H1 (cell line): Measurements from ENCODE around the gene UBR7. TPM values are rescaled to one million over a fixed set of nuclear protein-coding genes. Genes with fewer than 3 reads are reported as not detected.

Experiments used
- BCL11A ChIP-seq, 2 experiments: IDR thresholded peaks; one replicate each; pipeline ENCODE4 v1.6.1; 2011; ENCODE audit warnings: low read depth in 2 of 2, low read length in 2 of 2, mild to moderate bottlenecking in 2 of 2
- CTCF ChIP-seq, 3 experiments: IDR thresholded peaks; 1 replicate in 2 of 3; 2 replicates in 1 of 3; pipeline versions ENCODE4 v1.5.1 to v1.6.1; 2011; ENCODE audit warnings: low read length in 3 of 3, mild to moderate bottlenecking in 3 of 3, inconsistent platforms in 2 of 3, low read depth in 1 of 3, moderate library complexity in 1 of 3; ENCODE audit not compliant: insufficient read depth in 1 of 3; ENCODE audit errors: control extremely low read depth in 1 of 3
- HDAC2 ChIP-seq, 2 experiments: fragments of 300-600 bp in 1 of 2; sonication (generic) in 1 of 2; IDR thresholded peaks; 2 replicates each; pipeline ENCODE4 v1.6.1; 2011 to 2012; ENCODE audit warnings: low read depth in 2 of 2, low read length in 2 of 2, mild to moderate bottlenecking in 2 of 2, moderate library complexity in 2 of 2, borderline replicate concordance in 1 of 2, inconsistent platforms in 1 of 2
- SUZ12 ChIP-seq: fragments of 200-600 bp; sonication (generic); IDR thresholded peaks from 2 replicates; pipeline ENCODE4 v1.6.1; 2012; ENCODE audit warnings: mild to moderate bottlenecking, inconsistent platforms, low read length, moderate library complexity, mixed read lengths
- polyA plus RNA-seq, 7 experiments: library from polyadenylated mRNA; depleted of rRNA in 3 of 7; stranded (reverse) in 5 of 7; unstranded in 2 of 7; fragments of >200 nt in 5 of 7; fragments of 200-250 nt in 2 of 7; gene quantifications; 1 replicate in 5 of 7; 2 replicates in 1 of 7; 4 replicates in 1 of 7; pipeline versions ENCODE4 v1.2.1 to v1.2.3, GENCODE V29; 2011 to 2013; ENCODE audit warnings: missing spikeins in 2 of 7, mixed read lengths in 2 of 7
- total RNA-seq: library from RNA; stranded (reverse); fragmentation: NEBNext Ultra II Directional; extraction: Animal tissue kit (Norgen Biotek cat#: 25700); gene quantifications from 2 replicates; pipeline ENCODE4 v1.2.1, GENCODE V29; 2021
- TF ChIP-seq, protein P1 (sequence below): fragments of 300-600 bp; sonication (generic); IDR thresholded peaks from 2 replicates; pipeline ENCODE4 v1.7.1; 2012; ENCODE audit warnings: low read length, moderate library complexity, mild to moderate bottlenecking, inconsistent platforms; ENCODE audit not compliant: insufficient replicate concordance
- TF ChIP-seq, protein P2 (sequence below): IDR thresholded peaks from 2 replicates; pipeline ENCODE4 v1.6.1; 2011; ENCODE audit warnings: low read depth, mild to moderate bottlenecking, low read length; ENCODE audit not compliant: insufficient read depth

Gene UBR7
- total and polyA plus RNA-seq, 2 of the 8 experiments (the other 6 are each of a cell fraction or from before 2014, with no cell fraction given) = 20.1 to 28.4 TPM

DNA sequence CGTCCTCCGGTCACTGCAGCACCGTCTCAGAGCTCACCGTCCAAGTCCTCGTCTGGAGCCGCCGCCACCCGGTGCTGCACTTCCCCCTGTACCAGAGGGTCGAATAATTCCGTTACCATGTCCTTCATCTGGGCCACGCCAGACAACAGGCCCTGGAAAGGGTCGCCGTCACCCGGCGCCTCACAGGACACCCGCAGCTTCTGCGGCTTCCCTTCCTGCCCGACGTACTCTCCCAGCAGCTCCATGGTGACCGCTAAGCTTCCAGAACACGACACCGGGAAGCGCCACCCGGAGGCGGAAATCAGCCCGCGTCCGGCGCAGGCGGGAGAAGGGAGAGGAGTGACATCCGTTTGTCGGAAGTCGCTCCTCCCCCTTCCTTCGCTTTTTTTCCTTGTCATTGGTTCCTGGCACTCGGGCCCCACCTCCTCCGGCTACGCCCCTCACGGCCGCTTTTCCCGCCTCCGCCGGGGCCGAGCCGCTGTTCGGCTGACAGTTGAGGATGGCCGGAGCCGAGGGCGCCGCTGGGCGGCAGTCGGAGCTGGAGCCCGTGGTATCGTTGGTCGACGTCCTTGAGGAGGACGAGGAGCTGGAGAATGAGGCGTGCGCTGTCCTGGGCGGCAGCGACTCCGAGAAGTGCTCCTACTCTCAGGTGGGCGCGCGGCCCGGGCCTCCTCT lies at the start of gene UBR7, which contains the start of gene GON7 (continued):
- TF ChIP-seq, protein P1, sequence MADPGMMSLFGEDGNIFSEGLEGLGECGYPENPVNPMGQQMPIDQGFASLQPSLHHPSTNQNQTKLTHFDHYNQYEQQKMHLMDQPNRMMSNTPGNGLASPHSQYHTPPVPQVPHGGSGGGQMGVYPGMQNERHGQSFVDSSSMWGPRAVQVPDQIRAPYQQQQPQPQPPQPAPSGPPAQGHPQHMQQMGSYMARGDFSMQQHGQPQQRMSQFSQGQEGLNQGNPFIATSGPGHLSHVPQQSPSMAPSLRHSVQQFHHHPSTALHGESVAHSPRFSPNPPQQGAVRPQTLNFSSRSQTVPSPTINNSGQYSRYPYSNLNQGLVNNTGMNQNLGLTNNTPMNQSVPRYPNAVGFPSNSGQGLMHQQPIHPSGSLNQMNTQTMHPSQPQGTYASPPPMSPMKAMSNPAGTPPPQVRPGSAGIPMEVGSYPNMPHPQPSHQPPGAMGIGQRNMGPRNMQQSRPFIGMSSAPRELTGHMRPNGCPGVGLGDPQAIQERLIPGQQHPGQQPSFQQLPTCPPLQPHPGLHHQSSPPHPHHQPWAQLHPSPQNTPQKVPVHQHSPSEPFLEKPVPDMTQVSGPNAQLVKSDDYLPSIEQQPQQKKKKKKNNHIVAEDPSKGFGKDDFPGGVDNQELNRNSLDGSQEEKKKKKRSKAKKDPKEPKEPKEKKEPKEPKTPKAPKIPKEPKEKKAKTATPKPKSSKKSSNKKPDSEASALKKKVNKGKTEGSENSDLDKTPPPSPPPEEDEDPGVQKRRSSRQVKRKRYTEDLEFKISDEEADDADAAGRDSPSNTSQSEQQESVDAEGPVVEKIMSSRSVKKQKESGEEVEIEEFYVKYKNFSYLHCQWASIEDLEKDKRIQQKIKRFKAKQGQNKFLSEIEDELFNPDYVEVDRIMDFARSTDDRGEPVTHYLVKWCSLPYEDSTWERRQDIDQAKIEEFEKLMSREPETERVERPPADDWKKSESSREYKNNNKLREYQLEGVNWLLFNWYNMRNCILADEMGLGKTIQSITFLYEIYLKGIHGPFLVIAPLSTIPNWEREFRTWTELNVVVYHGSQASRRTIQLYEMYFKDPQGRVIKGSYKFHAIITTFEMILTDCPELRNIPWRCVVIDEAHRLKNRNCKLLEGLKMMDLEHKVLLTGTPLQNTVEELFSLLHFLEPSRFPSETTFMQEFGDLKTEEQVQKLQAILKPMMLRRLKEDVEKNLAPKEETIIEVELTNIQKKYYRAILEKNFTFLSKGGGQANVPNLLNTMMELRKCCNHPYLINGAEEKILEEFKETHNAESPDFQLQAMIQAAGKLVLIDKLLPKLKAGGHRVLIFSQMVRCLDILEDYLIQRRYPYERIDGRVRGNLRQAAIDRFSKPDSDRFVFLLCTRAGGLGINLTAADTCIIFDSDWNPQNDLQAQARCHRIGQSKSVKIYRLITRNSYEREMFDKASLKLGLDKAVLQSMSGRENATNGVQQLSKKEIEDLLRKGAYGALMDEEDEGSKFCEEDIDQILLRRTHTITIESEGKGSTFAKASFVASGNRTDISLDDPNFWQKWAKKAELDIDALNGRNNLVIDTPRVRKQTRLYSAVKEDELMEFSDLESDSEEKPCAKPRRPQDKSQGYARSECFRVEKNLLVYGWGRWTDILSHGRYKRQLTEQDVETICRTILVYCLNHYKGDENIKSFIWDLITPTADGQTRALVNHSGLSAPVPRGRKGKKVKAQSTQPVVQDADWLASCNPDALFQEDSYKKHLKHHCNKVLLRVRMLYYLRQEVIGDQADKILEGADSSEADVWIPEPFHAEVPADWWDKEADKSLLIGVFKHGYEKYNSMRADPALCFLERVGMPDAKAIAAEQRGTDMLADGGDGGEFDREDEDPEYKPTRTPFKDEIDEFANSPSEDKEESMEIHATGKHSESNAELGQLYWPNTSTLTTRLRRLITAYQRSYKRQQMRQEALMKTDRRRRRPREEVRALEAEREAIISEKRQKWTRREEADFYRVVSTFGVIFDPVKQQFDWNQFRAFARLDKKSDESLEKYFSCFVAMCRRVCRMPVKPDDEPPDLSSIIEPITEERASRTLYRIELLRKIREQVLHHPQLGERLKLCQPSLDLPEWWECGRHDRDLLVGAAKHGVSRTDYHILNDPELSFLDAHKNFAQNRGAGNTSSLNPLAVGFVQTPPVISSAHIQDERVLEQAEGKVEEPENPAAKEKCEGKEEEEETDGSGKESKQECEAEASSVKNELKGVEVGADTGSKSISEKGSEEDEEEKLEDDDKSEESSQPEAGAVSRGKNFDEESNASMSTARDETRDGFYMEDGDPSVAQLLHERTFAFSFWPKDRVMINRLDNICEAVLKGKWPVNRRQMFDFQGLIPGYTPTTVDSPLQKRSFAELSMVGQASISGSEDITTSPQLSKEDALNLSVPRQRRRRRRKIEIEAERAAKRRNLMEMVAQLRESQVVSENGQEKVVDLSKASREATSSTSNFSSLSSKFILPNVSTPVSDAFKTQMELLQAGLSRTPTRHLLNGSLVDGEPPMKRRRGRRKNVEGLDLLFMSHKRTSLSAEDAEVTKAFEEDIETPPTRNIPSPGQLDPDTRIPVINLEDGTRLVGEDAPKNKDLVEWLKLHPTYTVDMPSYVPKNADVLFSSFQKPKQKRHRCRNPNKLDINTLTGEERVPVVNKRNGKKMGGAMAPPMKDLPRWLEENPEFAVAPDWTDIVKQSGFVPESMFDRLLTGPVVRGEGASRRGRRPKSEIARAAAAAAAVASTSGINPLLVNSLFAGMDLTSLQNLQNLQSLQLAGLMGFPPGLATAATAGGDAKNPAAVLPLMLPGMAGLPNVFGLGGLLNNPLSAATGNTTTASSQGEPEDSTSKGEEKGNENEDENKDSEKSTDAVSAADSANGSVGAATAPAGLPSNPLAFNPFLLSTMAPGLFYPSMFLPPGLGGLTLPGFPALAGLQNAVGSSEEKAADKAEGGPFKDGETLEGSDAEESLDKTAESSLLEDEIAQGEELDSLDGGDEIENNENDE = no peak
- TF ChIP-seq, protein P2, sequence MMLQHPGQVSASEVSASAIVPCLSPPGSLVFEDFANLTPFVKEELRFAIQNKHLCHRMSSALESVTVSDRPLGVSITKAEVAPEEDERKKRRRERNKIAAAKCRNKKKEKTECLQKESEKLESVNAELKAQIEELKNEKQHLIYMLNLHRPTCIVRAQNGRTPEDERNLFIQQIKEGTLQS = no peak
- TF ChIP-seq CTCF (IDR thresholded peaks at IDR 0.05; ENCODE audit: control extremely low read depth in 1 of 3, insufficient read depth in 1 of 3, low read depth in 1 of 3, low read length in 3 of 3) (peak; percentile 19 to 33 (median 29); a peak in 3 of 4 replicates), HDAC2 (IDR thresholded peaks at IDR 0.05; ENCODE audit: borderline replicate concordance in 1 of 2, low read depth in 2 of 2, low read length in 2 of 2) (peak in 1 of 2 experiments; percentile 31; a peak in 1 of 4 replicates), SUZ12 (no peak), BCL11A (IDR thresholded peaks at IDR 0.05; ENCODE audit: low read depth in 2 of 2, low read length in 2 of 2) (no peak)
